PC-3 (cell line): ENCODE data around the gene C10orf120.

Source experiments
- CTCF ChIP-seq: fragments of 300-600 bp; sonication (generic); conservative IDR thresholded peaks from 2 replicates; pipeline ENCODE4 v1.5.1; 2017; ENCODE audit warnings: antibody characterized with exemption, low read depth, mild to moderate bottlenecking, low read length
- EZH2 ChIP-seq: fragments of 300-600 bp; sonication (generic); IDR thresholded peaks from one replicate; pipeline ENCODE4 v1.6.1; 2017; ENCODE audit warnings: antibody characterized with exemption, mild to moderate bottlenecking, low read length; ENCODE audit not compliant: unreplicated experiment
- EZH2phosphoT487 ChIP-seq: fragments of 300-600 bp; sonication (generic); IDR thresholded peaks from 2 replicates; pipeline ENCODE4 v1.6.1; 2018; ENCODE audit warnings: mild to moderate bottlenecking, antibody characterized with exemption, low read length, borderline replicate concordance

GRCh38 chr10:122656741-122657140 is 42.9 kb downstream of the C10orf120 start:
- TF ChIP-seq CTCF (no peak), EZH2 (no peak), EZH2phosphoT487 (no peak)
